K562 (cell line): ENCODE results near the gene RGS3. TPM values are rescaled to one million over a fixed set of nuclear protein-coding genes. Genes with fewer than 3 reads are reported as not detected.

Source experiments
- ATAC-seq: fragments of 200-7000 bp; cut with Tn5 transposase; 3 replicates; pipeline ENCODE4 v1.9.1; 2020; ENCODE audit warnings: moderate library complexity
- BruUV-seq: library from RNA; stranded (reverse); fragments of 400-500 nt; replicated peaks from 2 replicates; lab custom pipeline; 2021; lab: Mats Ljungman, UMichigan
- CTCF ChIA-PET: fragments of 300-600 bp; formaldehyde crosslinking; extraction: SDS; loops from one replicate; lab custom pipeline; 2021; ENCODE audit warnings: low intra/inter-chr PET ratio; lab: Yijun Ruan, JAX
- POLR2A ChIA-PET: fragments of 300-600, 350-650 bp; sonication (Branson Sonifier 250); formaldehyde crosslinking; extraction: SDS; loops from one replicate; lab custom pipeline; 2021; ENCODE audit warnings: antibody characterized with exemption, inconsistent platforms; lab: Yijun Ruan, JAX
- DNase-seq, 4 experiments: peaks; one replicate each; pipeline versions ENCODE4 v3.0.0 to v3.0.0-alpha.2; 2011 to 2018; ENCODE audit warnings: low spot score in 3 of 4, mixed read lengths in 3 of 4; ENCODE audit errors: extremely low read depth in 1 of 4
- FAIRE-seq: peaks from 2 replicates; lab custom pipeline; 2011; peaks lifted over from hg19 to GRCh38; lab: Jason Lieb, UNC
- H2AFZ ChIP-seq: 2 replicates; pipeline ENCODE4 v1.6.0; 2011; ENCODE audit warnings: low read depth, low read length, control low read depth, inconsistent platforms
- H3K27ac ChIP-seq: fragments of 200-600 bp; 3 replicates; pipeline ENCODE4 v1.8.0; 2011; ENCODE audit warnings: low read depth, mild to moderate bottlenecking, control low read depth, inconsistent platforms, low read length, moderate library complexity, mixed read lengths; ENCODE audit errors: extremely low read depth
- H3K27me3 ChIP-seq, 2 experiments: fragments of 300-600 bp in 1 of 2; 2 replicates in 1 of 2; 3 replicates in 1 of 2; pipeline versions ENCODE4 v1.6.0 to v1.8.0; 2011; ENCODE audit warnings: inconsistent platforms in 2 of 2, low read length in 2 of 2, mild to moderate bottlenecking in 1 of 2, mixed read lengths in 1 of 2, moderate library complexity in 1 of 2; ENCODE audit not compliant: control insufficient read depth in 2 of 2, insufficient read depth in 2 of 2
- H3K36me3 ChIP-seq: fragments of 300-600 bp; 3 replicates; pipeline ENCODE4 v1.8.0; 2011; ENCODE audit warnings: mild to moderate bottlenecking, low read length, inconsistent platforms; ENCODE audit not compliant: control insufficient read depth, insufficient read depth
- H3K4me1 ChIP-seq, 2 experiments: fragments of 200-600 bp in 1 of 2; replicated peaks in 1 of 2; 2 replicates in 1 of 2; 3 replicates in 1 of 2; pipeline versions ENCODE4 v1.5.1 to v1.8.0; 2011; ENCODE audit warnings: inconsistent platforms in 2 of 2, low read length in 2 of 2, mild to moderate bottlenecking in 1 of 2, mixed read lengths in 1 of 2, moderate library complexity in 1 of 2; ENCODE audit not compliant: control insufficient read depth in 2 of 2, insufficient read depth in 2 of 2
- H3K4me2 ChIP-seq: 2 replicates; pipeline ENCODE4 v1.6.1; 2011; ENCODE audit warnings: low read length, control low read depth, inconsistent platforms, mixed read lengths; ENCODE audit not compliant: insufficient read depth
- H3K4me3 ChIP-seq: fragments of 200-600 bp; sonication (generic), shearing (Covaris generic); 2 replicates; pipeline ENCODE4 v1.5.1; 2016; ENCODE audit warnings: control low read depth, inconsistent platforms
- H3K79me2 ChIP-seq: fragments of 200-600 bp; 3 replicates; pipeline ENCODE4 v1.8.0; 2011; ENCODE audit warnings: low read length, inconsistent platforms; ENCODE audit not compliant: control insufficient read depth, insufficient read depth
- H3K9ac ChIP-seq, 2 experiments: 2 replicates each; pipeline versions ENCODE4 v1.6.0 to v1.6.1; 2011; ENCODE audit warnings: low read depth in 2 of 2, low read length in 2 of 2, control low read depth in 1 of 2, inconsistent platforms in 1 of 2, mild to moderate bottlenecking in 1 of 2, mixed read lengths in 1 of 2; ENCODE audit not compliant: insufficient read depth in 1 of 2
- H3K9me1 ChIP-seq: one replicate; pipeline ENCODE4 v1.6.0; 2011; ENCODE audit warnings: inconsistent platforms, mild to moderate bottlenecking, low read length, moderate library complexity; ENCODE audit not compliant: control insufficient read depth, insufficient read depth
- H3K9me3 ChIP-seq: replicated peaks from 2 replicates; pipeline ENCODE4 v1.5.1; 2011; ENCODE audit warnings: low read depth, low read length, inconsistent platforms; ENCODE audit not compliant: control insufficient read depth, insufficient read depth
- H4K20me1 ChIP-seq: replicated peaks from 2 replicates; pipeline ENCODE4 v1.6.1; 2011; ENCODE audit warnings: low read length, inconsistent platforms, mixed read lengths; ENCODE audit not compliant: control insufficient read depth, insufficient read depth
- ATF1 ChIP-seq, 2 experiments: fragments of 450-650 bp in 1 of 2; IDR thresholded peaks; 2 replicates each; pipeline ENCODE4 v1.6.1; 2016; ENCODE audit warnings: missing compliant biosample characterization in 1 of 2, missing genetic modification characterization in 1 of 2
- CBFB ChIP-seq: sonication (generic); formaldehyde crosslinking; IDR thresholded peaks from 2 replicates; pipeline ENCODE4 v1.4.0; 2020; ENCODE audit warnings: mild to moderate bottlenecking, missing genetic modification reagents
- CREB1 ChIP-seq, 2 experiments: sonication (generic) in 1 of 2; formaldehyde crosslinking in 1 of 2; IDR thresholded peaks; 2 replicates each; pipeline versions ENCODE4 v1.6.1 to v1.8.0; 2012 to 2022; ENCODE audit warnings: inconsistent platforms in 1 of 2, mild to moderate bottlenecking in 1 of 2, missing genetic modification reagents in 1 of 2, moderate library complexity in 1 of 2
- CREBBP ChIP-seq: IDR thresholded peaks from one replicate; pipeline ENCODE4 v1.6.1; 2012; ENCODE audit warnings: low read depth, mild to moderate bottlenecking, control low read depth, inconsistent platforms, low read length
- JUNB ChIP-seq: fragments of 450-650 bp; formaldehyde crosslinking; conservative IDR thresholded peaks from 2 replicates; pipeline ENCODE4 v1.4.0; 2020; ENCODE audit warnings: mild to moderate bottlenecking
- KDM4B ChIP-seq, 2 experiments: fragments of 450-650 bp in 1 of 2; sonication (generic) in 1 of 2; IDR thresholded peaks; 2 replicates each; pipeline ENCODE4 v1.6.1; 2016 to 2017; ENCODE audit warnings: borderline replicate concordance in 2 of 2, antibody characterized with exemption in 1 of 2, low read depth in 1 of 2, mild to moderate bottlenecking in 1 of 2
- MTA3 ChIP-seq: fragments of 450-650 bp; formaldehyde crosslinking; IDR thresholded peaks from 2 replicates; pipeline ENCODE4 v1.6.1; 2017; ENCODE audit warnings: mild to moderate bottlenecking, borderline replicate concordance
- NFIC ChIP-seq: fragments of 450-650 bp; IDR thresholded peaks from 2 replicates; pipeline ENCODE4 v1.6.1; 2017; ENCODE audit warnings: mild to moderate bottlenecking, inconsistent platforms
- RBM14 ChIP-seq: fragments of 200-400 bp; formaldehyde crosslinking; IDR thresholded peaks from 2 replicates; pipeline ENCODE4 v1.6.1; 2018; ENCODE audit warnings: low read depth, mild to moderate bottlenecking, low read length, moderate library complexity, borderline replicate concordance; ENCODE audit not compliant: insufficient read depth
- TFAM ChIP-seq: fragments of 250-450 bp; sonication (Bioruptor Pico); conservative IDR thresholded peaks from 2 replicates; pipeline ENCODE4 v1.5.0; 2021; ENCODE audit warnings: mild to moderate bottlenecking, moderate library complexity
- THAP7 ChIP-seq: fragments of 250-450 bp; sonication (Bioruptor Pico); IDR thresholded peaks from 2 replicates; pipeline ENCODE4 v1.5.0; 2021
- U2AF1 ChIP-seq: fragments of 200-400 bp; formaldehyde crosslinking; optimal IDR thresholded peaks from 2 replicates; pipeline ENCODE3; 2017; ENCODE audit warnings: mild to moderate bottlenecking, low read depth, low read length, moderate library complexity
- ZNF384 ChIP-seq: IDR thresholded peaks from 2 replicates; pipeline ENCODE4 v1.6.1; 2012; ENCODE audit warnings: low read depth, low read length, improper control_type of control experiment
- WGBS: fragments of 100-300 bp; shearing (Covaris generic); methylation state at CpG from one replicate; pipeline ENCODE4 v1.1.6; 2016; ENCODE audit warnings: low coverage, mixed read lengths; ENCODE audit not compliant: insufficient coverage; ENCODE audit errors: missing lambda C conversion rate; 5-methylcytosine and 5-hydroxymethylcytosine counted together
- in situ Hi-C: fragments of 300-500 bp; cut with MboI; formaldehyde crosslinking; loops from 4 replicates; pipeline ENCODE4 v1.15.0; 2018; ENCODE audit warnings: inconsistent platforms, mixed read lengths
- intact Hi-C: fragments of 100-400 bp; cut with micrococcal nuclease; formaldehyde crosslinking; loops from 2 replicates; pipeline ENCODE4 v1.14.2; 2022
- polyA plus RNA-seq, 8 experiments: library from polyadenylated mRNA; depleted of rRNA in 4 of 8; stranded (reverse) in 5 of 8; unstranded in 3 of 8; fragments of >200 nt; fragmentation: Nextera tagmentation in 2 of 8; fragmentation: Illumina TruSeq in 1 of 8; extraction: Ambion mirVana in 2 of 8; extraction: Trizol in 1 of 8; gene quantifications; 2 replicates each; pipeline versions ENCODE4 v1.2.1 to v1.2.3, GENCODE V29; 2011 to 2014; ENCODE audit warnings: inconsistent platforms in 1 of 8, missing spikeins in 1 of 8
- total RNA-seq, 7 experiments: library from RNA; depleted of rRNA in 6 of 7; stranded (reverse); fragments of >200 nt in 6 of 7; fragmentation: Illumina TruSeq in 2 of 7; extraction: Trizol in 2 of 7; gene quantifications; 2 replicates each; pipeline versions ENCODE4 v1.2.1 to v1.2.3, GENCODE V29; 2011 to 2021; ENCODE audit warnings: low replicate concordance in 1 of 7
- TF ChIP-seq, protein P1 (sequence below): fragments of 250-450 bp; sonication (Bioruptor Pico); IDR thresholded peaks from 2 replicates; pipeline ENCODE4 v1.8.0; 2021; ENCODE audit warnings: moderate library complexity, mild to moderate bottlenecking, inconsistent platforms
- TF ChIP-seq, protein P2 (sequence below): sonication (generic); formaldehyde crosslinking; IDR thresholded peaks from 2 replicates; pipeline ENCODE4 v1.8.1; 2022; ENCODE audit warnings: missing genetic modification reagents
- TF ChIP-seq, protein P3 (sequence below): IDR thresholded peaks from 2 replicates; pipeline ENCODE4 v1.6.1; 2014; ENCODE audit warnings: antibody characterized with exemption

RGS3 gene
- total and polyA plus RNA-seq, 9 of the 15 experiments (the other 6 are each of a cell fraction or from before 2014, with no cell fraction given): 0.08 to 2.9 (median 0.95) TPM

DNA sequence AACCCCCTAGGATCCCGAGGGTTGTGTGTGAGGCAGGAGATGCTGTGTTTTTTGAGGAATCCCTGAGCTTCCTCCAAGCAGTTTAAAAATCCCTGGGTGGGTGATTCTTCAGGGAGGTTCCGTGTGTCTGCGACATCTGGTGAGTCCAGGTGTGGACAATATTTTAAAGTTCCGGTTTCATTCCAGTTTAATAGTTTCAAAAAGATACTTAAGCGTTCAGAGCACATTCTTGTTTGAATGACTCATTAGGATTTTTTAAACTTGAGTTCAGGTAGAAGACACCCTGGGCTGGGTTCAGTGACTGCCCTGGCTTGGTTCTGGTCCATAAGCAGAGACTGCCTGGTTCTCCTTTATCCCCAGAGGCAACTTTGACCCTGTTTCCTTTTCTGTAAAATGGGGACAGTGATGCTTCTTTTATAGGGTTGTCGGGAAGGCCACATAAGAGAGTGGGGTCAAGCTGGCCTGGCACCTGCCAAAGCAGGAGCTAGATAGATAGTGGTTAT, 119.2 kb downstream of the RGS3 start:
- intact Hi-C loops: no loop called here
- 41% methylated on average over 6 of the region's 6 CpGs for WGBS
- TF ChIP-seq, protein P1, sequence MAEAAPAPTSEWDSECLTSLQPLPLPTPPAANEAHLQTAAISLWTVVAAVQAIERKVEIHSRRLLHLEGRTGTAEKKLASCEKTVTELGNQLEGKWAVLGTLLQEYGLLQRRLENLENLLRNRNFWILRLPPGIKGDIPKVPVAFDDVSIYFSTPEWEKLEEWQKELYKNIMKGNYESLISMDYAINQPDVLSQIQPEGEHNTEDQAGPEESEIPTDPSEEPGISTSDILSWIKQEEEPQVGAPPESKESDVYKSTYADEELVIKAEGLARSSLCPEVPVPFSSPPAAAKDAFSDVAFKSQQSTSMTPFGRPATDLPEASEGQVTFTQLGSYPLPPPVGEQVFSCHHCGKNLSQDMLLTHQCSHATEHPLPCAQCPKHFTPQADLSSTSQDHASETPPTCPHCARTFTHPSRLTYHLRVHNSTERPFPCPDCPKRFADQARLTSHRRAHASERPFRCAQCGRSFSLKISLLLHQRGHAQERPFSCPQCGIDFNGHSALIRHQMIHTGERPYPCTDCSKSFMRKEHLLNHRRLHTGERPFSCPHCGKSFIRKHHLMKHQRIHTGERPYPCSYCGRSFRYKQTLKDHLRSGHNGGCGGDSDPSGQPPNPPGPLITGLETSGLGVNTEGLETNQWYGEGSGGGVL: no peak
- no peak for TF ChIP-seq CREB1 (IDR thresholded peaks at IDR 0.05)
- no peak for TF ChIP-seq CREB1 (CRISPR knock-in tag; IDR thresholded peaks at IDR 0.05)
- no peak for TF ChIP-seq NFIC
- TF ChIP-seq, protein P2, sequence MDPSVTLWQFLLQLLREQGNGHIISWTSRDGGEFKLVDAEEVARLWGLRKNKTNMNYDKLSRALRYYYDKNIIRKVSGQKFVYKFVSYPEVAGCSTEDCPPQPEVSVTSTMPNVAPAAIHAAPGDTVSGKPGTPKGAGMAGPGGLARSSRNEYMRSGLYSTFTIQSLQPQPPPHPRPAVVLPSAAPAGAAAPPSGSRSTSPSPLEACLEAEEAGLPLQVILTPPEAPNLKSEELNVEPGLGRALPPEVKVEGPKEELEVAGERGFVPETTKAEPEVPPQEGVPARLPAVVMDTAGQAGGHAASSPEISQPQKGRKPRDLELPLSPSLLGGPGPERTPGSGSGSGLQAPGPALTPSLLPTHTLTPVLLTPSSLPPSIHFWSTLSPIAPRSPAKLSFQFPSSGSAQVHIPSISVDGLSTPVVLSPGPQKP (CRISPR knock-in tag): no peak
- TF ChIP-seq RBM14: no peak
- TF ChIP-seq ATF1 (CRISPR knock-in tag; IDR thresholded peaks at IDR 0.05): no peak
- no peak for TF ChIP-seq ATF1 (tag; IDR thresholded peaks at IDR 0.05)
- TF ChIP-seq KDM4B (IDR thresholded peaks at IDR 0.05; ENCODE audit: borderline replicate concordance in 2 of 2, low read depth in 1 of 2): no peak
- no peak for TF ChIP-seq MTA3
- TF ChIP-seq THAP7 (CRISPR knock-in tag): no peak
- TF ChIP-seq, protein P3, sequence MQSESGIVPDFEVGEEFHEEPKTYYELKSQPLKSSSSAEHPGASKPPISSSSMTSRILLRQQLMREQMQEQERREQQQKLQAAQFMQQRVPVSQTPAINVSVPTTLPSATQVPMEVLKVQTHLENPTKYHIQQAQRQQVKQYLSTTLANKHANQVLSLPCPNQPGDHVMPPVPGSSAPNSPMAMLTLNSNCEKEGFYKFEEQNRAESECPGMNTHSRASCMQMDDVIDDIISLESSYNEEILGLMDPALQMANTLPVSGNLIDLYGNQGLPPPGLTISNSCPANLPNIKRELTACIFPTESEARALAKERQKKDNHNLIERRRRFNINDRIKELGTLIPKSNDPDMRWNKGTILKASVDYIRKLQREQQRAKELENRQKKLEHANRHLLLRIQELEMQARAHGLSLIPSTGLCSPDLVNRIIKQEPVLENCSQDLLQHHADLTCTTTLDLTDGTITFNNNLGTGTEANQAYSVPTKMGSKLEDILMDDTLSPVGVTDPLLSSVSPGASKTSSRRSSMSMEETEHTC: no peak
- TF ChIP-seq CBFB (CRISPR knock-in tag): no peak
- TF ChIP-seq TFAM (CRISPR knock-in tag): no peak
- no peak for TF ChIP-seq JUNB (CRISPR knock-in tag)
- TF ChIP-seq ZNF384: no peak
- TF ChIP-seq U2AF1: no peak
- no peak for TF ChIP-seq CREBBP

More for the DNA sequence above, 119.2 kb downstream of the RGS3 start:
- Histone ChIP-seq H3K9ac (no peak overlapping the region), H3K27ac (no peak overlapping the region), H3K36me3 (no peaks in the 10 kb centered on the region), H3K27me3 (no peaks in the 10 kb centered on the region), H2AFZ (no peak overlapping the region), H3K9me3 (no peaks in the 10 kb centered on the region), H3K4me3 (no peak overlapping the region), H3K9me1 (no peaks in the 10 kb centered on the region), H4K20me1 (0 out of 2 replicates have a peak, but pooled peaks cover 5% of the 10 kb centered on the region), H3K4me2 (no peak overlapping the region), H3K79me2 (no peaks in the 10 kb centered on the region), H3K4me1 (peaks cover 18% of the 10 kb centered on the region in 2 experiments; a peak in 4 of 5 replicates)
- DNase-seq: no peak
- ATAC-seq: no peak
- no peak for FAIRE-seq
- BruUV-seq: no TSS peak
- CTCF ChIA-PET: no interaction called here
- POLR2A ChIA-PET: interaction anchor here (0.6 to 1.9 kb wide), 10 partner anchors 9 to 283 kb away, joined by 3 to 7 read pairs (median 3); no protein-coding TSS in a partner anchor
- in situ Hi-C loops: no loop called here
